Activated CD8-positive, alpha-beta memory T cell treated with anti-CD3 and anti-CD28 coated beads, Interleukin-2, amount 50 U/mL, for 48 hours (primary cell): ENCODE data around the gene F8A1.
"Not testable (repeated sequence)": the region's sequence is repeated elsewhere in the genome, so short reads cannot be mapped to it uniquely, and the experiment has no call there.

Experiments used
- DNase-seq: peaks from one replicate; pipeline ENCODE4 v3.0.0-alpha.2; 2020

F8A1 gene

DNA sequence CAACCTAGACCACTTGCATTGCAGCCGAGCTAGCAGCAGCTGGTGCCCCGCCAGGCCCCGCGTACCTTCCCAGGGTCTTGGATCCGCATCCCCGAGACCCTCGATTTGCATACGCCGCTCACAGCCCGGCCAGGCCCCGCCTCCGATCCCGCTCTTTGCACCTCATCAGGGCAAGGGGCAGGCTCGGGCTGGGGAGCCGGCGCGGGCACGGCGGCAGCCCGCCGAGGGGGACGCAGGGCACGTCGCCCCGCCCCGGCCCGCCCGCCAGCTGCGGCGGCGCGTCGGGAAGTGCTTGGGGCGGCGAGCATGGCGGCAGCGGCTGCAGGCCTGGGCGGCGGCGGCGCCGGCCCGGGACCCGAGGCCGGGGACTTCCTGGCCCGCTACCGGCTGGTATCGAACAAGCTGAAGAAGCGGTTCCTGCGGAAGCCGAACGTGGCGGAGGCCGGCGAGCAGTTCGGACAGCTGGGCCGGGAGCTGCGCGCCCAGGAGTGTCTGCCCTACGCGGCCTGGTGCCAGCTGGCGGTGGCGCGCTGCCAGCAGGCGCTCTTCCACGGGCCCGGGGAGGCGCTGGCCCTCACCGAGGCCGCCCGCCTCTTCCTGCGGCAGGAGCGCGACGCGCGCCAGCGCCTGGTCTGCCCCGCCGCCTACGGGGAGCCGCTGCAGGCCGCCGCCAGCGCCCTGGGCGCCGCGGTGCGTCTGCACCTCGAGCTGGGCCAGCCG, at the start of gene F8A1:
Gene F8A1, plus strand, starts transcription at position 287 of the 720 bp plus-strand sequence. Its CDS starts 20 bp downstream, at position 307.
- peak; percentile 62 for DNase-seq

DNA sequence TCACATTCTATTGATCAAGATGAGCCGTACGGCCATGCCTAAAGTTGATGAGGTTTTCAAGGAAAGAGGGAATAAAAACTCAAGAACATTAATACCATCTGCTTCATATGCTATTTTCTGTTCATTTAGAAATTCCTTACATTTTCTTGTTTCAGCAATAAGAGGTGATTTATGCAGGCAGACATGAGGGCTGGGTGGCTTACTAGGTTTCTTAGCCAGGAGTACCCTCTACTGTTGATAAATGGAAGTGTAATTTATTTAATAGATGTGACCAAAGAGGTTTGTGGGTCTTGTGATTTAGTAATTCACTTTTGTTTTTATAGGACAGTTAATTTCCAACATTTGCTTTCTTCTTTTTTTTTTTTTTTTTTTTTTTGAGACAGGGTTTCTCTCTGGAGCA, 45.3 kb upstream of the F8A1 start:
- no peak for DNase-seq

DNA sequence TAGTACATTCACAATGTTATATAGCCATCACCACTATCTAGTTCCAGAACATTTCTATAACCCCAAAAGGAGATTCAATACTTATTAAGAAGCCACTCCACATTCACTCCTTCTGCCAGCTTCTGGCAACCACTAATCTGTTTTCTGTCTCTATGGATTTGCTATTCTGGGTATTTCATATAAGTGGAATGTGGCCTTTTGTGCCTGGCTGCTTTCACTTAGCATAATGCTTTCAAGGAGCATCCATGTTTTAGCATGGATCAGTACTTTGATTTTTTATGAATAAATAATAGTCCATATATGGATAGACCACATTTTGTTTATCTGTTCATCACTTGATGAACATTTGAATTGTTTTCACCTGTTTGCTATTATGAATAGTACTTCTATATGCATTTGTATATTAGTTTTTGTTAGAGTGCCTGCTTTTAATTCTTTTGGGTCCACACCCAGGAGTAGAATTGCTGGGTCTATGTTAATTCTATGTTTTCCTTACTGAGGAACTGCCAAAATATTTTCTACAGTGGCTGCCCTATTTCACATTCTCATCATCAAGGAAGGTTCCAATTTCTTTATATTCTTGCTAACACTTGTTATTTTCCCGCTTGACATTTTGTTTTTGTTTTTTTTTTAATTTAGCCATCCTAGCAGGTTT, 35.1 kb upstream of the F8A1 start:
- DNase-seq, result no peak

DNA sequence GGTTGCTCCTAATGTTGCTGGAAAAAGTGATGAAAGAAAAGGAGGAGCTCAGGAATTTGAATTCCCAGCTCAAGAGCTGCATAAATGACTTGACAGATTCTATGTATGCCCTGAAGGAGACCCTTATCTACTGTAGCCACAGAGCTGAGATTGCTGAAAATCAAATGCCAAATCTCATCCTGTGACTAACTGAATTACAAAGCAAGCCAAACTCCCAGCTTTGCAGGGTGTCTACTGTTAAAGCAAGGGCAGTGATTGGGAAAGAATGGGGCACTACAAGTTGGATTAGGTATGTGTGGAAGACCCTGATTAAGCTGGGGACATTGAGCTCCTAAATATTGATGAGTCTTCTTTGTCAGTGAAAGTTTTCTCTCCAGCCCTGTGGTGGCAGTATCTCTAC, 30.9 kb upstream of the F8A1 start:
- DNase-seq, result no peak

DNA sequence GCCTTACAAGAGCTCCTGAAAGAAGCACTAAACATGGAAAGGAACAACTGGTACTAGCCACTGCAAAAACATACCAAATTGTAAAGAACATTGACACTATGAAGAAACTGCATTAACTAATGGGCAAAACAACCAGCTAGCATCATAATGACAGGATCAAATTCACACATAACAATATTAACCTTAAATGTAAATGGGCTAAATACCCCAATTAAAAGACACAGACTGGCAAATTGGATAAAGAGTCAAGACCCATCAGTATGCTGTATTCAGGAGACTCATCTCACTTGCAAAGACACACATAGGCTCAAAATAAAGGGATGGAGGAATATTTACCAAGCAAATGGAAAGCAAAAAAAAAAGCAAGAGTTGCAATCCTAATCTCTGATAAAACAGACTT, 17.6 kb upstream of the F8A1 start:
- DNase-seq, result not testable (repeated sequence)

DNA sequence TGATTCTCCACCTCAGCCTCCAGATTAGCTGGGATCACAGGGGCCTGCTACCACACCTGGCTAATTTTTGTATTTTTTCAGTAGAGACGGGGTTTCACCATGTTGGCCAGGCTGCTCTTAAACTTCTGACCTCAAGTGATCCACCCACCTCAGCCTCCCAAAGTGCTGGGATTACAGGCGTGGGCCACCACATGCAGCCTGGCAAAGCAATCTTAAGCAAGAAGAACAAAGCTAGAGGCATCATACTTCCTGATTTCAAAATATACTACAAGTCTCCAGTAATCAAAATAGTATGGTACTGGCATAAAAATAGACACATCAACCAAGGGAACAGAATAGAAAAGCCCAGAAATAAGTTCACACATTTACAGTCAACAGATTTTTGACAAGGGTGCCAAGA, 12.8 kb upstream of the F8A1 start:
- no peak for DNase-seq

DNA sequence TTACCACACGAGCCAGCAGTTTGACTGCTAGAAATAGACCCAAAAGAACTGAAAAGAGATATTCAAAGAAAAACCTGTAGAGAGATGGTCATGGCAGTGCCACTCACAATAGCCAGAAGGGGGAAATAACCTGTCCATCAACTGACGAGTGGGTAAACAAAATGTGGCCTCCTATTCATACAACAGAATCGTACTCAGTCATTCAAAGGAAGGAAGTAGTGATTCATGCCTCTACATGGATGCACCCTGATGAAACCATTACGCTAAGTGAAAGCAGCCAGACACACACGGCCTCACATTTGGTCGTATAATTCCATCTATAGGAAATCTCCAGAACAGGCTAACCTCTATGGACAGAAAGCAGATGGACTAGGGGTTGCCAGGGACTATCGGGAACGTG, 2.1 kb upstream of the F8A1 start:
- not testable (repeated sequence) for DNase-seq

DNA sequence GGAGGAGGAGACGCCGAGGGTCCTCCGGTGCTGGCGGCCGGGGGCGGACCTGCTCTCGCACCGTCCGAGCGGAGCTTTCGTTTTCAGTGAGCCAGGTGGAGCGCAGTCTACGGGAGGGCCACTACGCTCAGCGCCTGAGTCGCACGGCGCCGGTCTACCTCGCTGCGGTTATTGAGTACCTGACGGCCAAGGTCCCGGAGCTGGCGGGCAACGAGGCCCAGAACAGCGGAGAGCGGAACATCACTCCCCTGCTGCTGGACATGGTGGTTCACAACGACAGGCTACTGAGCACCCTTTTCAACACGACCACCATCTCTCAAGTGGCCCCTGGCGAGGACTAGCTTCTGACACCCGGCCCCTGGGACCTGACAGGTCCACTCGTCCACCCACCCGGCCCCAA, 1.1 kb upstream of the F8A1 start:
- not testable (repeated sequence) for DNase-seq

DNA sequence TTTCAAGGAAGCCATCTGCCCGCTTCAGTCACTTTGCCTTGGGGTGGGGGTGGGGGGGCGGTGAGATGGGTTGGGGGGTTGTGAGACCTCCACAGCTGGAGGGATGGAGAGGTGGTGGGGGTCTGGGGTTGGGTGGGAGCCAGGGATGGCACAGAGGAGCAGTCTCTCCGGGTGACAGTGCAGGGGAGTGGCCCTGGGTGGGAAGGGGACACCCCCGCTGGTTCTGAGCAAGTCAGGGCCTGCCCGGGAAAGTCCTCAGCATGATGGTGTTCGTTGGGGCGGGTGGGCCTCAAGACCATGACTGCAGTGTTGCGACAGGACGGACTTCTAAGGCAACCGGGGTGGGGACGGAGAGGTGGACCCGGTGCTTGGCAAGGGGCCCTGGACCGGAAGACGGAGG, 606 bp upstream of the F8A1 start:
- DNase-seq, result not testable (repeated sequence)

DNA sequence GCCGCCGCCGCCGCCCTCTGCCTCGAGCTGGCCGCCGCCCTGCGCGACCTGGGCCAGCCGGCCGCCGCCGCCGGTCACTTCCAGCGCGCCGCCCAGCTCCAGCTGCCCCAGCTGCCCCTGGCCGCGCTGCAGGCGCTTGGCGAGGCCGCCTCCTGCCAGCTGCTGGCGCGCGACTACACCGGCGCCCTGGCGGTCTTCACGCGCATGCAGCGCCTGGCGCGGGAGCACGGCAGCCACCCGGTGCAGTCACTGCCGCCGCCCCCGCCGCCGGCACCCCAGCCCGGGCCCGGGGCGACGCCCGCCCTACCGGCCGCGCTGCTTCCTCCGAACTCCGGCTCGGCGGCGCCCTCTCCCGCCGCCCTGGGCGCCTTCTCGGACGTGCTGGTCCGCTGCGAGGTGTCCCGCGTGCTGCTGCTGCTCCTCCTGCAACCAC, 650 bp downstream of the F8A1 start:
- not testable (repeated sequence) for DNase-seq

DNA sequence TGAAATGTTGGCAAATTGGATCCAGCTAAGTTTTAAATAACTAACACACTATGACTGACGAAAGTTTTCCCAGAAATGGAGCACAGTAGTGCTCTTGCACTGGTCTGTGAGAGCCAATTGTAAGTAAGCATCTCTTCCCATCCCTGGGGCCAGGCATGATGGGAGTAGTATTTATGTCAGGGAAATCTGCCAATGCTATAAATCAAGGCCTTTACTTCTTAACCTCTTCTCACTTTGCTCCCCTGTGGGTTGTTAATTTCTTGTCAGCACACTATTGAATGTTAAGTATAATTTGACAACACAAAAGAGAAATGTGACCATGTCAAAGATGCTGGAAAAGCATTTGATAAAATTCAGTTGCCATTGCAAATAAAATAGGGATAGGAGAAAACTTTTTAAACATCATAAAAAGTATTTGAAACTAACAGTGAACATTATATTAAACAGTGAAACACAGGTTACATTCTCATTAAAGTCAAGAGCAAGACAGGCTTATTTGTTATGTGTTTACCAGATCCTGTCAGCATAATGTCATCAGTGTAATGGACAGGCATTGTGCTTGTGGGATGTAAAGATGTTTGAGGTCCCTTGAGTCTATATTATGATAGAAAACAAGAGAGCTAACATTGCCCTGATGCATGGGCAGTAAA, 5.0 kb downstream of the F8A1 start:
- DNase-seq, result no peak

DNA sequence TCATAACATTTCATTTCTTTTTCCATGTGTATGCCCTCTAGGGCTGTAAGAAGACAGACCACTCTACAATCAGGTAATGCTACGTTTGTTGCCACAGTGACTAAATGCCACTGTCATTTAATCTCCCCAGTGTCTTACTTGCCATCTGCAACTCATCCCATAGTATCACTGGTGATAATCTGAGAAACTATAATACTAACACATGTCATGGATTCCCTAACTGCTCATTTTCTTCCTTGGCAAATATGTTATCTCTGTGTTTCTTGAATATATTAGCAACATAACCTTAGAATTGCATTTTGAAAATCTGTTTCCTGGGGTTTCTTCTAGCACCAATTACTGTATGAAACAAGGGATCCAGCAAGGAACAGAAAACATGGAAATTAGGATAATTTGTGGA, 6.1 kb downstream of the F8A1 start:
- DNase-seq, result no peak

DNA sequence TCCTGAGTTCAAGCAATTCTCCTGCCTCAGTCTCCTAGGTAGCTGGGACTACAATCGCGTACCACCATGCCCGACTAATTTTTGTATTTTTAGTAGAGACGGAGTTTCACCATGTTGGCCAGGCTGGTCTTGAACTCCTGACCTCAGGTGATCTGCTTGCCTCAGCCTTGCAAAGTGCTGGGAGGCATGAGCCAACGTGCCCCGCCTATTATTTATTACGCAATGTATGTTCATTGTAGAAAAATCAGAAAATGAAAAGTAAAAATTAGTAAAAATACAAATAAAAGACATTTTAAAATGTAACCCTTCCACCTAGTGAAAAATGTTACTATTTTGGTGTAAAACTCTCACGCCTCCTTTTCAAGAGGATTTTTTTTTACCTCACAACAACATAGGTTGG, 14.2 kb downstream of the F8A1 start:
- DNase-seq, result no peak

DNA sequence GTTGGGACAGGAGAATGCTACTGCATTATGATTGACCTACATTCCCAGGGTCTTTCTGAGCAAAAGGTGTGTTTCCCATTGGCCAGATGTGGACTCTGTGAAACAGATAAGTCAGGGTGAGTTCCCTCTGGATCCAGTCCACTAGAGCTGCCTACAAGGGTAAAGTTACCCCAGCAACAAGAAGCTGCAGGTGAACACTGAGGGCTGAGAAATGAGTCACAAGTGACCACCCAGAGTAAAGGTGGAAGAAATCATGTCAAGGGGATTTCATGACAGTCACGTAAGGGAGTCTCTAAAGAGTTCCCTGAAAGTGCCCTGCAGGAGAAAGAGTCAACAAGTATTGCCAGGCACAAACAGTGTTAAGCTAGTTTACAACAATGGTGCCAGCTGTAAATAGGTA, 16.3 kb downstream of the F8A1 start:
- DNase-seq, result no peak

DNA sequence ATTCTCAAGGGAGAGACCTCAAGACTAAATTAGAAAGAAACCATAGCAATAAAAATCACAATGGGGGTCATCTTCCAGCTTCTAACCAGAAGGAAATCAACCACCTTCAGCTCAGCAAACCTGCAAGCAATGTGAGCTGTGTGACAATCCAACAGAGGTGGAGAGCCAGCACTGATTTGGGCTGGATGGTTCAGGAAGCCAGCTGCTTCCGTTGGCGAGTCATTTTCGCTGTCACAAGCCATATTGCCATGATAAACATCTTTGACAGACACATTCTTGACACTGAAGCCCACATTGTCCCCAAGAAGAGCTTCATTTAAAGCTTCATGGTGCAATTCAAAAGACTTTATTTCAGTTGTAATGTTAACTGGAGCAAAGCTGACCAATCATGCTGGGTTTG, 22.7 kb downstream of the F8A1 start:
- no peak for DNase-seq

DNA sequence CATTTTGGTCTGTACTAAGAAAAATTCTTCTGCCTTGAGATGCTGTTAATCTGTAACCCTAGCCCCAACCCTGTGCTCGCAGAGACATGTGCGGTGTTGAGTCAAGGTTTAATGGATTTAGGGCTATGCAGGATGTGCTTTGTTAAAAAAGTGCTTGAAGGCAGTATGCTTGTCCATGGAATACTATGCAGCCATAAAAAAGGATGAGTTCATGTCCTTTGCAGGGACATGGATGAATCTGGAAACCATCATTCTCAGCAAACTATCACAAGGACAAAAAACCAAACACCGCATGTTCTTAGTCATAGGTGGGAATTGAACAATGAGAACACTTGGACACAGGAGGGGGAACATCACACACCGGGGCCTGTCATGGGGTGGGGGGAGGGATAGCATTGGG, 23.9 kb downstream of the F8A1 start:
- not testable (repeated sequence) for DNase-seq

DNA sequence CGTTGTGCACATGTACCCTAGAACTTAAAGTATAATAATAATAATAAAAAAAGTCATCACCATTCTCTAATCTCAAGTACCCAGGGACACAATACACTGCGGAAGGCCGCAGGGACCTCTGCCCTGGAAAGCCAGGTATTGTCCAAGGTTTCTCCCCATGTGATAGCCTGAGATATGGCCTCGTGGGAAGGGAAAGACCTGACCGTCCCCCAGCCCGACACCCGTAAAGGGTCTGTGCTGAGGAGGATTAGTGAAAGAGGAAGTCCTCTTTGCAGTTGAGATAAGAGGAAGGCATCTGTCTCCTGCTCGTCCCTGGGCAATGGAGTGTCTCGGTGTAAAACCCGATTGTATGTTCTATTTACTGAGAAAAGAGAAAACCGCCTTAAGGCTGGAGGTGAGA, 24.4 kb downstream of the F8A1 start:
- DNase-seq, result not testable (repeated sequence)

DNA sequence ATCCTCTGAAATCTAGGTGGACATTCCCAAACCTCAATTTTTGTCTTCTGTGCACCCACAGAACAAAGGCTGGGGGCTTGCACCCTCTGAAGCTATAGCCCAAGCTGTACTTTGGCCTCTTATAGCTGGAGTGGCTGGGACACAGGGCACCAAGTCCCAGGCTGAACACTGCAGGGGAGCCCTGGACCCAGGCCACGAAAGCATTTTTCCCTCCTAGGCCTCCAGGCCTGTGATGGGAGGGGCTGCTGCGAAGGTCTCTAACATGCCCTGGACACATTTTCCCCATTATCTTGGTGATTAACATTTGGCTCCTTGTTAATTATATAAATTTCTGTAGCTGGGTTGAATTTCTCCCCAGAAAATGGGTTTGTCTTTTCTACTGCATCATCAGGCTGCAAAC, 27.9 kb downstream of the F8A1 start:
- no peak for DNase-seq

DNA sequence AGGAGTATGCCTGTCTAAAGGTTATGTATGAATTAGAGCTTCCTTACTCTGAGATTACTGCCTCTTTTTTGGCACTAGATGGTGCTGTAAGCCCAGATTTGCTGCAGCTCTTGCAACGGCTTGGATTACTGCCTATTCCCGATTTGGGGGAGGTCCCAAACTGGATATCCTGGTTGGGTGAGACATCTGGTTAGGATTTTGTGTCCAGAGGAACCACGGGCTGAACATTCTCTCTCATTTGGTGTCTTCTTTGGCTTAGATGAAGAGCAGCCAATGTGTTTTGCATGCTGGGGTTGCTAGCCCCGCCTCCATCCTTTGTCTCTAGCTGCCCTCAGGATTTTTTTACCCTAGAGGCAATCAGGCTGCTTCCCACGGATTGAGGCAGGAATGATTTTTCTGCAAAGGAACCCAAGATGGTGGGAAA, 31.9 kb downstream of the F8A1 start:
- DNase-seq, result peak; percentile 50

DNA sequence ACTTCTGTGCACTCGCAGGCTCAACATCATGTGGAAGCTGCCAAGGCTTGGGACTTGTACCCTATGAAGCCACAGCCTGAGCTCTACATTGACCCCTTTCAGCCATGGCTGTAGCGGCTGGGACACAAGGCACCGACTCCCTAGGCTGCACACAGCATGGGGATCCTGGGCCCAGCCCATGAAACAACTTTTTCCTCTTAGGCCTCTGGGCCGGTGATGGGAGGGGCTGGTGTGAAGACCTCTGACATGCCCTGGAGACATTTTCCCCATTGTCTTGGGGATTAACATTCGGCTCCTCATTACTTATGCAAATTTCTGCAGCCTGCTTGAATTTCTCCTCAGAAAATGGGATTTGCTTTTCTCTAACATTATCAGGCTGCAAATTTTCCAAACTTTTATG, 38.6 kb downstream of the F8A1 start:
- not testable (repeated sequence) for DNase-seq
